AG09309 (cell line): ENCODE data around the gene MLYCD.

Experiments
- DNase-seq: peaks from one replicate; pipeline ENCODE4 v3.0.0-alpha.2; 2010; ENCODE audit warnings: low read depth
- H3K4me3 ChIP-seq: 2 replicates; pipeline ENCODE4 v1.5.1; 2011; ENCODE audit warnings: mild to moderate bottlenecking, low read depth, low read length, moderate library complexity; ENCODE audit not compliant: control insufficient read depth
- CTCF ChIP-seq: IDR thresholded peaks from 2 replicates; pipeline ENCODE4 v1.5.1; 2011; ENCODE audit warnings: mild to moderate bottlenecking, low read depth, low read length, inconsistent platforms; ENCODE audit not compliant: insufficient read depth, control insufficient read depth; ENCODE audit errors: missing control alignments

Gene MLYCD

GRCh38 chr16:83968306-83968851 is 69.5 kb downstream of the MLYCD start:
- no peak for DNase-seq
- no peak for TF ChIP-seq CTCF
- peak overlapping the region; percentile 36 for H3K4me3 ChIP-seq

- H3K4me3 ChIP-seq, result no peak overlapping the region
- TF ChIP-seq CTCF, result no peak
- DNase-seq, result no peak
Measured at GRCh38 chr16:83968891-83969649, 70.2 kb downstream of the MLYCD start.

GRCh38 chr16:83969771-83970429 is 71.0 kb downstream of the MLYCD start:
- no peak for DNase-seq
- no peak for TF ChIP-seq CTCF

GRCh38 chr16:83970430-83970815 is 71.5 kb downstream of the MLYCD start:
- DNase-seq, result no peak
- no peak for TF ChIP-seq CTCF
- no peak overlapping the region for H3K4me3 ChIP-seq

More at GRCh38 chr16:83969771-83970429, 71.0 kb downstream of the MLYCD start:
- no peak overlapping the region for H3K4me3 ChIP-seq

GRCh38 chr16:83971165-83972130 is 72.5 kb downstream of the MLYCD start:
- DNase-seq, result no peak
- no peak for TF ChIP-seq CTCF
- no peak overlapping the region for H3K4me3 ChIP-seq
